ENCODE results near the gene STAG3. TPM values are rescaled to one million over a fixed set of nuclear protein-coding genes. Genes with fewer than 3 reads are reported as not detected.
"Not testable (repeated sequence)": the region's sequence is repeated elsewhere in the genome, so short reads cannot be mapped to it uniquely, and the experiment has no call there.

The STAG3 gene
- polyA plus RNA-seq, 1 experiment = 0.61 TPM

DNA sequence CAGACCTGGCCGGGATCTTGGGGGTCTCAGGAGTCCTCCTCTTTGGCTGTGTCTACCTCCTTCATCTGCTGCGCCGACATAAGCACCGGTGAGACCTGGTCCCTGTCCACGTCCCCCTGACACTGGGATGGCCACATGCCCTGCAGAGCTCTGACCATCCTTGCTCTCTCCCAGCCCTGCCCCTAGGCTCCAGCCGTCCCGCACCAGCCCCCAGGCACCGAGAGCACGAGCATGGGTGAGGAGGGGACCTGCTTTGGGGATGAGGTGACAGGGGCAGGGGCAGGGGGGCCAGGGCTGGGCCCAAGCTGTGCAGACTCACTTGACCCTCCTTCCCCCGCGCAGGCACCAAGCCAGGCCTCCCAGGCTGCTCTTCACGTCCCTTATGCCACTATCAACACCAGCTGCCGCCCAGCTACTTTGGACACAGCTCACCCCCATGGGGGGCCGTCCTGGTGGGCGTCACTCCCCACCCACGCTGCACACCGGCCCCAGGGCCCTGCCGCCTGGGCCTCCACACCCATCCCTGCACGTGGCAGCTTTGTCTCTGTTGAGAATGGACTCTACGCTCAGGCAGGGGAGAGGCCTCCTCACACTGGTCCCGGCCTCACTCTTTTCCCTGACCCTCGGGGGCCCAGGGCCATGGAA lies 43.0 kb downstream of the STAG3 start:
- Histone ChIP-seq H3K36me3 (ENCODE audit: control insufficient read depth, insufficient read depth, low read length) (peaks cover 2% of the 10 kb centered on the region; the same call in 1 of the 2 replicates), H3K27me3 (ENCODE audit: control insufficient read depth, insufficient read depth, low read length) (no peaks in the 10 kb centered on the region), H3K4me3 (ENCODE audit: low read depth, low read length) (no peak overlapping the region)
- DNase-seq (ENCODE audit: low read depth) = no peak
- ChIA-PET POLR2A (no interaction called here), CTCF (interaction anchor here (9.9 kb wide), 1 partner anchor 89 kb away, joined by 147 read pairs; no protein-coding TSS in a partner anchor)
- TF ChIP-seq, protein P1, sequence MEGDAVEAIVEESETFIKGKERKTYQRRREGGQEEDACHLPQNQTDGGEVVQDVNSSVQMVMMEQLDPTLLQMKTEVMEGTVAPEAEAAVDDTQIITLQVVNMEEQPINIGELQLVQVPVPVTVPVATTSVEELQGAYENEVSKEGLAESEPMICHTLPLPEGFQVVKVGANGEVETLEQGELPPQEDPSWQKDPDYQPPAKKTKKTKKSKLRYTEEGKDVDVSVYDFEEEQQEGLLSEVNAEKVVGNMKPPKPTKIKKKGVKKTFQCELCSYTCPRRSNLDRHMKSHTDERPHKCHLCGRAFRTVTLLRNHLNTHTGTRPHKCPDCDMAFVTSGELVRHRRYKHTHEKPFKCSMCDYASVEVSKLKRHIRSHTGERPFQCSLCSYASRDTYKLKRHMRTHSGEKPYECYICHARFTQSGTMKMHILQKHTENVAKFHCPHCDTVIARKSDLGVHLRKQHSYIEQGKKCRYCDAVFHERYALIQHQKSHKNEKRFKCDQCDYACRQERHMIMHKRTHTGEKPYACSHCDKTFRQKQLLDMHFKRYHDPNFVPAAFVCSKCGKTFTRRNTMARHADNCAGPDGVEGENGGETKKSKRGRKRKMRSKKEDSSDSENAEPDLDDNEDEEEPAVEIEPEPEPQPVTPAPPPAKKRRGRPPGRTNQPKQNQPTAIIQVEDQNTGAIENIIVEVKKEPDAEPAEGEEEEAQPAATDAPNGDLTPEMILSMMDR (IDR thresholded peaks at IDR 0.05; ENCODE audit: insufficient read depth, low read depth, low read length) = no peak

DNA sequence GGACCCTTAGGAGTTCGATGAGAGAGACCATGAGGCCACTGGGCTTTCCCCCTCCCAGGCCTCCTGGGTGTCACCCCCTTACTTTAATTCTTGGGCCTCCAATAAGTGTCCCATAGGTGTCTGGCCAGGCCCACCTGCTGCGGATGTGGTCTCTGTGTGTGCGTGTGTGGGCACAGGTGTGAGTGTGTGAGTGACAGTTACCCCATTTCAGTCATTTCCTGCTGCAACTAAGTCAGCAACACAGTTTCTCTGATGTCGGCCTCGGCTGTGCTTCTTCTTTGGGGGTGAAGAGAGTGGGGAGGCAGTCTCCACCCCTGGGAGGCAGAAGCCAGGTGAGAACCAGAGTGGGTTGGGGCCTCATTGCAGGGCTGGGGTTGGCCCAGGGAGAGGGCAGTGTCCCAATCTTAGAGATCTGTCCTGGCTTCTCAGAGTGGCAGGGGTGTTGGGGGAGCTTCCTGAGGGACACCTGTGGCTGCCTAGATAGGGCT lies 43.6 kb downstream of the STAG3 start:
- peaks cover 2% of the 10 kb centered on the region; the same call in 1 of the 2 replicates for H3K36me3 ChIP-seq (ENCODE audit: control insufficient read depth, insufficient read depth, low read length)
- H3K4me3 ChIP-seq (ENCODE audit: low read depth, low read length) = no peak overlapping the region
- CTCF ChIA-PET = interaction anchor here (9.9 kb wide), 1 partner anchor 89 kb away, joined by 147 read pairs; no protein-coding TSS in a partner anchor
- POLR2A ChIA-PET = no interaction called here
- H3K27me3 ChIP-seq (ENCODE audit: control insufficient read depth, insufficient read depth, low read length) = no peaks in the 10 kb centered on the region
- TF ChIP-seq, protein P1 (IDR thresholded peaks at IDR 0.05; ENCODE audit: insufficient read depth, low read depth, low read length) = no peak
- no peak for DNase-seq (ENCODE audit: low read depth)

DNA sequence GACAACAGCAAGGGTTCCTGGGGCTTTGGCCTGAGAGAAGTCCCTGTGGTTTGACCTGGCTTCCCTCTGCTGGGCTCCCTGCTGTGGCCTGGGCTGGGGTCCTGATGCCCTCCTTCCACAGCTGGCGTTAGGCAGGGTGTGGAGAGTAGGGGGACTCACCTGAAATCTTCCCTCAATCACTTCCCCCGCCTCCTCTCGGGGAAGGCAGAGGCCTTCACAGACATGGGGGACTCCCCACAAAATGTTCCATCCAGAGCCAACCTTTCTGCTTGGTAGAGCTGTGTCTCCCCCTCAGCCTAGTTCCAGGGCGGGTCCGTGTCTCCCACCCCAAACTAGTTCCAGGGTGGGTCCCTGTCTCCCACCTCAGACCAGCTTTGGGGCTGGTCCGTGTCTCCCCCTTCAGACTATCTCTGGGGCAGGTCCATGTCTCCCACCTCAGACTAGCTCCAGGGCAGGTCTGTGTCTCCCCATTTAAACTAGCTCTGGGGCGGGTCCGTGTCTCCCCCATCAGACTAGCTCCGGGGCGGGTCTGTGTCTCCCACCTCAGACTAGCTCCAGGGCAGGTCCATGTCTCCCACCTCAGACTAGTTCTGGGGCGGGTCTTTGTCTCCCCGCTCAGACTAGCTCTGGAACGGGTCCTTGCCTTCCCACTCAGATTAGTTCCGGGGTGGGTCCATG lies 44.2 kb downstream of the STAG3 start:
- Histone ChIP-seq H3K27me3 (ENCODE audit: control insufficient read depth, insufficient read depth, low read length) (no peaks in the 10 kb centered on the region), H3K4me3 (ENCODE audit: low read depth, low read length) (no peak overlapping the region), H3K36me3 (ENCODE audit: control insufficient read depth, insufficient read depth, low read length) (peaks cover 2% of the 10 kb centered on the region; the same call in 1 of the 2 replicates)
- DNase-seq (ENCODE audit: low read depth) = no peak
- TF ChIP-seq, protein P1 (IDR thresholded peaks at IDR 0.05; ENCODE audit: insufficient read depth, low read depth, low read length) = no peak
- ChIA-PET CTCF (interaction anchor here (9.9 kb wide), 1 partner anchor 90 kb away, joined by 147 read pairs; no protein-coding TSS in a partner anchor), POLR2A (no interaction called here)

DNA sequence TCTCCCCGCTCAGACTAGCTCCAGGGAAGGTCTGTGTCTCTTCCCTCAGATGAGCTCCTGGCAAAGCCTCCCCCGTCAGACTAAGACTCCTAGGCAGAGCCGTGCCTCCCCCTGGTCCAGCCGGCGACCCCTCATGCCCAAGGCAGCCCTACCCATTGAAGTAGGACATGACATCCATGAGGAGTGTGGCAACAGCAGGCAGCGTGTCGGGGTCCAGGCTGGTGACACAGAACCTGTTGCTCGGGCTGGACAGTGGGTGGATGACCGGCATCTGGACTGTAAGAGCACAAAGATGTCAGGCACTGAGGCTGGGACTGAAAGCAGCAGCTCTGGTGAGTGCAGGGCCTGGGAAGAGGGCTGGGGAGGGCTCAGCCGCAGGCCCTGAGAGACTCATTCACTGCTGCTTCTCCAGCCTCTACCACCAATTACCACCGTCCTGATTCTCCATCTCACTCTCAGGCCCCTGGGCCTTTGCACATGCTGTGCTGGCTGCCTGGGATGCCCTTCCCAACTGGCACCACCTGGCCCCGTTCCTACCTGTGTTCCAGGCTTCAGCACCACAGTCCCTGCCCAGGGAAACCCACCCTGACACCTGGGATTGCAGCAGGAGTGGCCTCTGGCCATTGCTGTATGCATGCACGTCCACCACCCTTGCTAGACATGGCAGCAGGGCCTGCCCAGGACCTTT lies 44.9 kb downstream of the STAG3 start:
- peaks cover 2% of the 10 kb centered on the region; the same call in 1 of the 2 replicates for H3K36me3 ChIP-seq (ENCODE audit: control insufficient read depth, insufficient read depth, low read length)
- no peaks in the 10 kb centered on the region for H3K27me3 ChIP-seq (ENCODE audit: control insufficient read depth, insufficient read depth, low read length)
- POLR2A ChIA-PET = no interaction called here
- DNase-seq (ENCODE audit: low read depth) = no peak
- TF ChIP-seq, protein P1 (IDR thresholded peaks at IDR 0.05; ENCODE audit: insufficient read depth, low read depth, low read length) = no peak
- CTCF ChIA-PET = interaction anchor here (9.9 kb wide), 1 partner anchor 91 kb away, joined by 147 read pairs; no protein-coding TSS in a partner anchor
- no peak overlapping the region for H3K4me3 ChIP-seq (ENCODE audit: low read depth, low read length)

DNA sequence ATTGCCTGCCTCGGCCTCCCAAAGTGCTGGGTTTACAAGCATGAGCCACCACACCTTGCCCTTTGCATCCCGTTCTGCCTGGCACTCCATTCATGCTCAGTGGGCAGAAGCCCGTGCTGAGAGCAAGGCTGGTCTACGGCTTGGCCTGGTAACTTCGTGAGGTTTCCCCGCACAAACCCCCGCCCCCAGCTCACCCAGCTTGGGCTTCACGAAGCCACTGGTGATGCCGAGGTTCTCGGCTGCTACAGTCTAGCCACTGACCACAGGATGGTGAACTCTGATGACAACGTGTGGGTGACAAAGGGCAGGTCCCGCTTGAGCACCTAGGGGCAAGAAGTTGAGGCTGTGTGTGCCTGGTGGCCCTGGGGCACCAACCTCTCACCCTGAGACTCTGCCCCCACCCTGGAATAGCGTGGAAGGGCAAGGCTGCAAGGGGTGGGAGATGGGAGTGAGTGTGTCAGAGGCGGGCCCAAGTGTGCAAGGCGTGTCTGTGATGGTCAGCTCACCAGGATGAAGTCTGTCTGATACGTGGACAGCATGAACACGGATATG lies 45.7 kb downstream of the STAG3 start:
- CTCF ChIA-PET; POLR2A ChIA-PET; H3K4me3 ChIP-seq (ENCODE audit: low read depth, low read length); H3K36me3 ChIP-seq (ENCODE audit: control insufficient read depth, insufficient read depth, low read length); DNase-seq (ENCODE audit: low read depth); H3K27me3 ChIP-seq (ENCODE audit: control insufficient read depth, insufficient read depth, low read length): not testable (repeated sequence)

DNA sequence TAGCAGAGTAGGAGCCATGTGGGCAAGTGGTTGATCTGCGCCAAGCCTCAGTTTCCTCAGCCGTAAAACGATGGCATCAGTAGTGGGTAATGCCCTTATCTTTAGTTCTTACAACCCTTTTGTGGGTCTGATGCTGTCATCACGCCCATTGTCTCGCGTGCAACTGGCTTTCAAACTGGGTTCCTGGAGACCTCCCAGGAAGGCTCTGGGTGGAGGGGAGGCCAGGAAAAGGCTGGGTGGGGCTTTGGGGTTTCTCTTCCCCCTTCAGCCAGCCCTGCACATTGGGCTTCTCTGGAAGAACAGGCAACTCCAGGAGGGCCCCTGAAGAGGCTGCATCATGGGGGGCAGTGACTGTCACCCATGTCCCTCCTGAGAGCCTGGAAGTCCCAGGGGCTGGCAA lies 47.2 kb downstream of the STAG3 start:
- POLR2A ChIA-PET; H3K27me3 ChIP-seq (ENCODE audit: control insufficient read depth, insufficient read depth, low read length); H3K4me3 ChIP-seq (ENCODE audit: low read depth, low read length); CTCF ChIA-PET; DNase-seq (ENCODE audit: low read depth); H3K36me3 ChIP-seq (ENCODE audit: control insufficient read depth, insufficient read depth, low read length): not testable (repeated sequence)

DNA sequence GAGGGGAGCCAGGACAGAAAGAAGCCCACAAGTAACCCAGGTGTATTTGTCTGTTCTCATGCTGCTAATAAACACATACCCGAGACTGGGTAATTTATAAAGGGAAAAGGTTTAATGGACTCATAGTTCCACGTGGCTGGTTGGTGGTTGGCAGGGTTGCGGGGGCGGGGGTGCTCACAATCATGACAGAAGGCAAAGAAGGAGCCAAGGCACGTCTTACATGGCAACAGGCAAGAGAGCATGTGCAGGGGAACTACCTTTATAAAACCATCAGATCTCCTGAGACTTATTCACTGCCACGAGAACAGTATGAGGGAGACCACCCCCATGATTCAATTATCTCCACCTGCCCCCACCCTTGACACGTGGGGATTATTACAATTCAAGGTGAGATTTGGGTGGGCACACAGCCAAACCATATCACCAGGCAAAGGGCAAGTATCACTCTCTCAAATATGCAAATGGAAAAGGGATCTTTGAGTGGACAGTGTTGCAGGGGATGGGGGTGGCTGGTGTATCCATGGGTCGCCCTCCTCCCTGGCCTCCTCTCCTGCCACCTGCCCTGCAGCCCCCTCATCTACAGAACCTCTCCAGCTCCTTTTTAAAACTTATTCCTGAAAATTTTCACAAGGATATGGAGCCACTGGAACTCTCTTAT lies 57.1 kb downstream of the STAG3 start:
- H3K36me3 ChIP-seq (ENCODE audit: control insufficient read depth, insufficient read depth, low read length); H3K27me3 ChIP-seq (ENCODE audit: control insufficient read depth, insufficient read depth, low read length); CTCF ChIA-PET; POLR2A ChIA-PET; H3K4me3 ChIP-seq (ENCODE audit: low read depth, low read length); DNase-seq (ENCODE audit: low read depth): not testable (repeated sequence)

DNA sequence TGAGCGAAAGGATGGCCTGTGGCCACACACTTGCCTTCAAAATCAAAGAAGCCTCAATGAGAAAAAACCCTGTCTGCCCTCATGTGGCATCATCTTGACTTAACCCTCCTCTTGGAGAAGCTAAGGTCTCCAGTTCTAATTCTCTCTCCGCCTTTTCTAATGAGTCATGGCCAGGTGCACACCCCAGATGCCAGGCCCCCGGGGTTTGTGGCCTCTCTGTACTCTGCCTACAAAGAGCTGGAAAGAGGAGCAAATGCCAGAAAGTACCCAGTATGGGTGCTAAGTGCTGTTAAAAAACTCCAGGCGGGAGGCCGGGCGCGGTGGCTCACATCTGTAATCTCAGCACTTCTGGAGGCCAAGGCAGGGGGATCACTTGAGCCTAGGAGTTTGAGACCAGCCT lies 62.3 kb downstream of the STAG3 start:
- POLR2A ChIA-PET; H3K27me3 ChIP-seq (ENCODE audit: control insufficient read depth, insufficient read depth, low read length); DNase-seq (ENCODE audit: low read depth); H3K4me3 ChIP-seq (ENCODE audit: low read depth, low read length); CTCF ChIA-PET; H3K36me3 ChIP-seq (ENCODE audit: control insufficient read depth, insufficient read depth, low read length): not testable (repeated sequence)
